H1 (cell line): ENCODE data around the gene CCDC192. TPM values are rescaled to one million over a fixed set of nuclear protein-coding genes. Genes with fewer than 3 reads are reported as not detected.

Source experiments
- CTCF ChIA-PET: fragments of 300-600 bp; sonication (Branson Sonifier 250); formaldehyde crosslinking; loops from one replicate; lab custom pipeline; 2021; ENCODE audit not compliant: partially characterized antibody; lab: Charles Lee
- POLR2A ChIA-PET: fragments of 300-600 bp; sonication (Branson Sonifier 250); formaldehyde crosslinking; loops from one replicate; lab custom pipeline; 2021; ENCODE audit warnings: inconsistent platforms; ENCODE audit not compliant: partially characterized antibody; lab: Charles Lee
- DNase-seq, 2 experiments: peaks; one replicate each; pipeline versions ENCODE4 v3.0.0 to v3.0.0-alpha.2; 2010 to 2022; ENCODE audit warnings: low spot score in 2 of 2, low read depth in 1 of 2, mixed read lengths in 1 of 2
- FAIRE-seq: peaks from 2 replicates; lab custom pipeline; 2011; peaks lifted over from hg19 to GRCh38; lab: Jason Lieb, UNC
- H2AFZ ChIP-seq: 2 replicates; pipeline ENCODE4 v1.8.1; 2012; ENCODE audit warnings: low read length, inconsistent platforms
- H2AK5ac ChIP-seq: 2 replicates; pipeline ENCODE4 v1.6.1; 2013; ENCODE audit warnings: low read depth, low read length
- H2BK120ac ChIP-seq: replicated peaks from 2 replicates; pipeline ENCODE3; 2013; ENCODE audit warnings: low read depth, low read length, inconsistent platforms
- H2BK12ac ChIP-seq: 2 replicates; pipeline ENCODE4 v1.6.1; 2013; ENCODE audit warnings: low read depth, low read length
- H2BK15ac ChIP-seq: 2 replicates; pipeline ENCODE4 v1.6.1; 2013; ENCODE audit warnings: low read length
- H2BK20ac ChIP-seq: 2 replicates; pipeline ENCODE4 v1.6.1; 2013; ENCODE audit warnings: low read length
- H2BK5ac ChIP-seq: 2 replicates; pipeline ENCODE4 v1.6.1; 2013; ENCODE audit warnings: low read depth, low read length
- H3K14ac ChIP-seq: 2 replicates; pipeline ENCODE4 v1.6.1; 2013; ENCODE audit warnings: inconsistent platforms; ENCODE audit not compliant: insufficient read length
- H3K18ac ChIP-seq: 2 replicates; pipeline ENCODE4 v1.6.1; 2013; ENCODE audit warnings: low read length; ENCODE audit errors: extremely low read depth
- H3K23ac ChIP-seq: 2 replicates; pipeline ENCODE4 v1.6.1; 2013; ENCODE audit warnings: inconsistent platforms; ENCODE audit not compliant: insufficient read length
- H3K23me2 ChIP-seq: 2 replicates; pipeline ENCODE4 v1.6.1; 2013; ENCODE audit warnings: low read depth, low read length
- H3K27ac ChIP-seq: 2 replicates; pipeline ENCODE4 v1.6.1; 2011; ENCODE audit warnings: low read depth, low read length, inconsistent platforms
- H3K27me3 ChIP-seq, 4 experiments: replicated peaks in 1 of 4; 1 replicate in 1 of 4; 2 replicates in 3 of 4; pipeline versions ENCODE4 v1.6.1 to v1.8.1; 2011 to 2013; ENCODE audit warnings: low read length in 3 of 4, mild to moderate bottlenecking in 3 of 4, inconsistent platforms in 2 of 4, mixed read lengths in 2 of 4, moderate library complexity in 1 of 4; ENCODE audit not compliant: control insufficient read depth in 3 of 4, insufficient read depth in 3 of 4; ENCODE audit errors: extremely low read depth in 1 of 4
- H3K36me3 ChIP-seq, 4 experiments: 2 replicates each; pipeline versions ENCODE4 v1.6.1 to v1.8.1; 2011 to 2013; ENCODE audit warnings: mild to moderate bottlenecking in 4 of 4, low read length in 3 of 4, moderate library complexity in 2 of 4, control low read depth in 1 of 4, inconsistent platforms in 1 of 4; ENCODE audit not compliant: insufficient read depth in 4 of 4, control insufficient read depth in 2 of 4
- H3K4ac ChIP-seq: replicated peaks from 2 replicates; pipeline ENCODE3; 2013; ENCODE audit warnings: low read length, low read depth, mixed read lengths, inconsistent platforms; ENCODE audit not compliant: insufficient read length
- H3K4me1 ChIP-seq, 4 experiments: replicated peaks in 1 of 4; 1 replicate in 1 of 4; 2 replicates in 3 of 4; pipeline versions ENCODE4 v1.6.1 to v1.8.1; 2011 to 2013; ENCODE audit warnings: low read length in 3 of 4, inconsistent platforms in 2 of 4, mixed read lengths in 1 of 4; ENCODE audit not compliant: insufficient read depth in 4 of 4, control insufficient read depth in 3 of 4
- H3K4me2 ChIP-seq, 2 experiments: 2 replicates each; pipeline versions ENCODE4 v1.6.1 to v1.8.1; 2011 to 2013; ENCODE audit warnings: low read depth in 2 of 2, low read length in 2 of 2, control low read depth in 1 of 2, inconsistent platforms in 1 of 2, mild to moderate bottlenecking in 1 of 2; ENCODE audit not compliant: insufficient read depth in 1 of 2
- H3K4me3 ChIP-seq, 4 experiments: fragments of 200-600, 300-600 bp in 1 of 4; sonication (generic), shearing (Covaris generic), sonication (Bioruptor Twin) in 1 of 4; 2 replicates each; pipeline versions ENCODE4 v1.5.1 to v1.8.1; 2011 to 2016; ENCODE audit warnings: low read length in 4 of 4, low read depth in 3 of 4, control low read depth in 2 of 4, inconsistent platforms in 2 of 4, mild to moderate bottlenecking in 2 of 4, mixed read lengths in 1 of 4, moderate library complexity in 1 of 4; ENCODE audit not compliant: insufficient read depth in 2 of 4; ENCODE audit errors: extremely low read depth in 1 of 4
- H3K56ac ChIP-seq: replicated peaks from 2 replicates; pipeline ENCODE3; 2013; ENCODE audit warnings: low read depth, mild to moderate bottlenecking, mixed read lengths, low read length, inconsistent platforms; ENCODE audit not compliant: insufficient read length
- H3K79me1 ChIP-seq: 2 replicates; pipeline ENCODE4 v1.6.1; 2013; ENCODE audit warnings: low read depth, low read length, control low read depth
- H3K79me2 ChIP-seq, 2 experiments: 2 replicates each; pipeline versions ENCODE4 v1.6.1 to v1.8.1; 2012 to 2013; ENCODE audit warnings: low read length in 2 of 2, mild to moderate bottlenecking in 2 of 2, inconsistent platforms in 1 of 2; ENCODE audit not compliant: insufficient read depth in 2 of 2, control insufficient read depth in 1 of 2
- H3K9ac ChIP-seq, 4 experiments: replicated peaks in 1 of 4; 1 replicate in 1 of 4; 2 replicates in 3 of 4; pipeline versions ENCODE4 v1.6.1 to v1.8.1; 2011 to 2013; ENCODE audit warnings: low read depth in 3 of 4, low read length in 3 of 4, control low read depth in 2 of 4, mild to moderate bottlenecking in 2 of 4, moderate library complexity in 2 of 4, inconsistent platforms in 1 of 4; ENCODE audit errors: extremely low read depth in 1 of 4
- H3K9me3 ChIP-seq, 2 experiments: 2 replicates each; pipeline versions ENCODE4 v1.6.1 to v1.8.1; 2012 to 2013; ENCODE audit warnings: mild to moderate bottlenecking in 2 of 2, moderate library complexity in 2 of 2, control low read depth in 1 of 2, inconsistent platforms in 1 of 2, low read depth in 1 of 2, low read length in 1 of 2, mixed read lengths in 1 of 2; ENCODE audit not compliant: insufficient read depth in 2 of 2
- H4K20me1 ChIP-seq, 2 experiments: replicated peaks in 1 of 2; 2 replicates each; pipeline versions ENCODE3 to v1.8.1; 2011 to 2013; ENCODE audit warnings: inconsistent platforms in 2 of 2, low read length in 2 of 2, mild to moderate bottlenecking in 1 of 2; ENCODE audit not compliant: insufficient read depth in 2 of 2, control insufficient read depth in 1 of 2
- H4K5ac ChIP-seq: 2 replicates; pipeline ENCODE4 v1.6.1; 2013; ENCODE audit warnings: low read length, low read depth, mixed read lengths, inconsistent platforms; ENCODE audit not compliant: insufficient read length
- H4K8ac ChIP-seq: 2 replicates; pipeline ENCODE4 v1.8.0; 2013; ENCODE audit warnings: mild to moderate bottlenecking, moderate library complexity, low read length, inconsistent platforms; ENCODE audit not compliant: insufficient read depth; ENCODE audit errors: extremely low read depth
- H4K91ac ChIP-seq: replicated peaks from 2 replicates; pipeline ENCODE3; 2013; ENCODE audit warnings: low read length, mixed read lengths, inconsistent platforms; ENCODE audit not compliant: insufficient read length
- BCL11A ChIP-seq, 2 experiments: IDR thresholded peaks; one replicate each; pipeline ENCODE4 v1.6.1; 2011; ENCODE audit warnings: low read depth in 2 of 2, low read length in 2 of 2, mild to moderate bottlenecking in 2 of 2
- BRCA1 ChIP-seq: IDR thresholded peaks from 2 replicates; pipeline ENCODE4 v1.6.1; 2012; ENCODE audit warnings: low read depth, low read length, improper control_type of control experiment
- CHD2 ChIP-seq: IDR thresholded peaks from 2 replicates; pipeline ENCODE4 v1.6.1; 2012; ENCODE audit warnings: low read length, improper control_type of control experiment
- EP300 ChIP-seq, 2 experiments: IDR thresholded peaks; 1 replicate in 1 of 2; 2 replicates in 1 of 2; pipeline ENCODE4 v1.6.1; 2011 to 2012; ENCODE audit warnings: low read depth in 2 of 2, low read length in 2 of 2, mild to moderate bottlenecking in 2 of 2, borderline replicate concordance in 1 of 2, inconsistent platforms in 1 of 2, moderate library complexity in 1 of 2
- EZH2 ChIP-seq: fragments of 200-600 bp; sonication (generic); IDR thresholded peaks from 2 replicates; pipeline ENCODE4 v1.7.1; 2012; ENCODE audit warnings: low read depth, mild to moderate bottlenecking, moderate library complexity, low read length, inconsistent platforms; ENCODE audit not compliant: severe bottlenecking
- GABPA ChIP-seq: IDR thresholded peaks from 2 replicates; pipeline ENCODE4 v1.6.1; 2011; ENCODE audit warnings: mild to moderate bottlenecking, low read length, moderate library complexity, borderline replicate concordance; ENCODE audit not compliant: insufficient read depth
- HDAC6 ChIP-seq: IDR thresholded peaks from one replicate; pipeline ENCODE4 v1.7.1; 2012; ENCODE audit warnings: low read depth, mild to moderate bottlenecking, inconsistent platforms, low read length, moderate library complexity
- MAFK ChIP-seq: IDR thresholded peaks from 2 replicates; pipeline ENCODE4 v1.6.1; 2012; ENCODE audit warnings: low read depth, mild to moderate bottlenecking, improper control_type of control experiment, low read length
- POLR2AphosphoS5 ChIP-seq: IDR thresholded peaks from 2 replicates; pipeline ENCODE4 v1.6.1; 2011; ENCODE audit warnings: low read depth, low read length
- RBBP5 ChIP-seq: IDR thresholded peaks from 2 replicates; pipeline ENCODE4 v1.7.1; 2012; ENCODE audit warnings: low read depth, mild to moderate bottlenecking, inconsistent platforms, low read length, moderate library complexity, borderline replicate concordance
- RFX5 ChIP-seq: IDR thresholded peaks from 2 replicates; pipeline ENCODE4 v1.6.1; 2011; ENCODE audit warnings: low read depth, low read length, improper control_type of control experiment, borderline replicate concordance
- SAP30 ChIP-seq: fragments of 300-600 bp; sonication (generic); IDR thresholded peaks from 2 replicates; pipeline ENCODE4 v1.7.1; 2012; ENCODE audit warnings: low read length, moderate library complexity, mild to moderate bottlenecking, inconsistent platforms; ENCODE audit not compliant: insufficient read depth, insufficient replicate concordance
- SRF ChIP-seq: IDR thresholded peaks from 2 replicates; pipeline ENCODE4 v1.6.1; 2011; ENCODE audit warnings: mild to moderate bottlenecking, low read depth, low read length, moderate library complexity
- TEAD4 ChIP-seq: IDR thresholded peaks from 2 replicates; pipeline ENCODE4 v1.6.1; 2012; ENCODE audit warnings: low read depth, low read length, inconsistent platforms, mixed read lengths
- WGBS, 2 experiments: shearing (Covaris generic) in 1 of 2; methylation state at CpG; one replicate each; pipeline versions ENCODE4 v1.1.6 to v1.1.7; 2013 to 2015; ENCODE audit warnings: low lambda C conversion rate in 2 of 2, mixed read lengths in 2 of 2, inconsistent platforms in 1 of 2, low coverage in 1 of 2, missing lambda C conversion rate in 1 of 2; ENCODE audit not compliant: insufficient replicate concordance in 2 of 2, insufficient coverage in 1 of 2, insufficient read length in 1 of 2; ENCODE audit errors: extremely low coverage in 1 of 2, missing lambda C conversion rate in 1 of 2; 5-methylcytosine and 5-hydroxymethylcytosine counted together
- polyA plus RNA-seq, 7 experiments: library from polyadenylated mRNA; depleted of rRNA in 3 of 7; stranded (reverse) in 5 of 7; unstranded in 2 of 7; fragments of >200 nt in 5 of 7; fragments of 200-250 nt in 2 of 7; gene quantifications; 1 replicate in 5 of 7; 2 replicates in 1 of 7; 4 replicates in 1 of 7; pipeline versions ENCODE4 v1.2.1 to v1.2.3, GENCODE V29; 2011 to 2013; ENCODE audit warnings: missing spikeins in 2 of 7, mixed read lengths in 2 of 7
- total RNA-seq: library from RNA; stranded (reverse); fragmentation: NEBNext Ultra II Directional; extraction: Animal tissue kit (Norgen Biotek cat#: 25700); gene quantifications from 2 replicates; pipeline ENCODE4 v1.2.1, GENCODE V29; 2021

CCDC192 gene
- total and polyA plus RNA-seq, 2 of the 8 experiments (the other 6 are each of a cell fraction or from before 2014, with no cell fraction given): 0.61 TPM; not detected in 1

DNA sequence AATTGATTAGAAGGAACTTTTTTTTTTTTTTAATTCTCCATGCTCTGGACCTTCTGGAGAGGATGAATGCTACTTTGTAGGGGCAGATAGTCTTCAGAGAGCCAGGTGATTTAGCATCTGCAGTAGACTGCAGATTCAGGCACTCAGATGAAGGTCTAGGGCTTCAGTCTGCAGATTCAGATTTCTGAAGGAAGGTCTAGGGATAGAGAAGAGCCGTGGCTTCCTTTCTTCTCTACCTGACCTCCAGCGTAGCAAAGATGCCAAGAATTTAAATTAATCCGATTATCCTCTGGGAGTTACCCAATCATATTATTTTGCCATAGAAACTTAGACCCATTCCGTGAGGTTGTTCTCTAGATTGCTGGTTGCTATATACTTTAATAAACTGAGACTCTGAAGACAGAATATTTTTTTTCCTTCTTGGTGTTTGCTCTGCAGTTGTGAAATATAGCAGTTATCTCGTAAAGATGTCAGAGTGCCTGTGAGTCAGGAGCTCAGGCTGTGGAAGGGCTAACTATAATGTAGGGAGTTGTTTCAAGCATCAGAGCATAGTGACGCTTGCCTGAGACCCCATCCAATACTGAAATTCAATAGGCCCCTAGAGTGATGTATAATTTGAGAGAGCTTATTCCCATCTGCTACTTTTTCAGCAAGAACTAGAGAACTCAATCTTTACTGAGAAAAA lies 247.7 kb downstream of the CCDC192 start:
- no peak overlapping the region for H3K4ac ChIP-seq
- H3K27me3 ChIP-seq: no peaks in the 10 kb centered on the region
- CTCF ChIA-PET: no interaction called here
- H4K8ac ChIP-seq: no peak overlapping the region
- no peak overlapping the region for H3K27ac ChIP-seq
- H3K36me3 ChIP-seq: no peaks in the 10 kb centered on the region
- no peak overlapping the region for H2BK15ac ChIP-seq
- DNase-seq: no peak
- H2AK5ac ChIP-seq: no peak overlapping the region
- H2BK12ac ChIP-seq: no peak overlapping the region
- no peak overlapping the region for H2BK20ac ChIP-seq
- no peak overlapping the region for H3K56ac ChIP-seq
- no peak overlapping the region for H2BK5ac ChIP-seq
- POLR2A ChIA-PET: no interaction called here
- no peak overlapping the region for H3K18ac ChIP-seq
- no peaks in the 10 kb centered on the region for H3K23me2 ChIP-seq
- no peaks in the 10 kb centered on the region for H4K20me1 ChIP-seq
- no peaks in the 10 kb centered on the region for H3K9me3 ChIP-seq
- no peak overlapping the region for H2AFZ ChIP-seq
- H3K23ac ChIP-seq: no peak overlapping the region
- H3K79me2 ChIP-seq: no peaks in the 10 kb centered on the region
- H3K9ac ChIP-seq: no peak overlapping the region
- H3K4me1 ChIP-seq: no peaks in the 10 kb centered on the region
- FAIRE-seq: no peak
- H4K91ac ChIP-seq: no peak overlapping the region
- H3K4me3 ChIP-seq: no peak overlapping the region
- H2BK120ac ChIP-seq: no peak overlapping the region
- WGBS, 2 experiments: 86% methylated on average over 6 of the region's 6 CpGs; no CpG with 5 or more reads in 1 of the 2 experiments
- no peaks in the 10 kb centered on the region for H3K79me1 ChIP-seq
- H4K5ac ChIP-seq: no peak overlapping the region
- H3K14ac ChIP-seq: no peak overlapping the region
- H3K4me2 ChIP-seq: no peak overlapping the region
- no peak for TF ChIP-seq MAFK
- TF ChIP-seq CHD2: no peak
- no peak for TF ChIP-seq RBBP5
- TF ChIP-seq SRF: no peak
- no peak for TF ChIP-seq HDAC6
- no peak for TF ChIP-seq BRCA1
- TF ChIP-seq BCL11A (IDR thresholded peaks at IDR 0.05; ENCODE audit: low read depth in 2 of 2, low read length in 2 of 2): no peak
- TF ChIP-seq EZH2: no peak
- TF ChIP-seq POLR2AphosphoS5: no peak
- TF ChIP-seq EP300 (IDR thresholded peaks at IDR 0.05; ENCODE audit: borderline replicate concordance in 1 of 2, low read depth in 2 of 2, low read length in 2 of 2): no peak
- TF ChIP-seq GABPA: no peak
- TF ChIP-seq TEAD4: no peak
- no peak for TF ChIP-seq SAP30
- TF ChIP-seq RFX5: no peak
